ENCODE measurements around the gene SLC23A3. TPM values are rescaled to one million over a fixed set of nuclear protein-coding genes. Genes with fewer than 3 reads are reported as not detected.

SLC23A3 gene
- total RNA-seq: 1 to 10 TPM; 2.3 TPM

- no peaks in the 10 kb centered on the region for H3K9me3 Mint-ChIP-seq
- H3K36me3 Mint-ChIP-seq (ENCODE audit: low read depth): peaks cover 42% of the 10 kb centered on the region
- ChIA-PET CTCF (interaction anchor here (1.5 to 2.9 kb wide), 12 partner anchors 10 to 130 kb away, joined by 4 to 14 read pairs (median 6); partner anchors contain the start of genes DNAJB2, NHEJ1 and ZFAND2B), POLR2A (interaction anchor here (0.8 to 1.6 kb wide), 6 partner anchors 11 to 83 kb away, joined by 3 to 10 read pairs (median 3); partner anchors contain the start of genes TUBA4A, TUBA4B and ZFAND2B)
- H3K4me1 Mint-ChIP-seq: peaks cover 31% of the 10 kb centered on the region
- H3K27ac Mint-ChIP-seq: no peak within 1 kb of the TSS
- no peaks in the 10 kb centered on the region for H3K27me3 Mint-ChIP-seq
- no peak within 1 kb of the TSS for H3K4me3 Mint-ChIP-seq
- DNase-seq: no peak
These were observed at the start of gene SLC23A3 for GRCh38 chr2:219169930-219170654. TSS of gene SLC23A3 (minus strand) at chr2:219170029. CDS start at chr2:219169984, 45 bp downstream.

- DNase-seq: peak; percentile 88
- Mint-ChIP-seq H3K4me3 (peak within 1 kb of the TSS; percentile 85), H3K9me3 (no peaks in the 10 kb centered on the region), H3K27ac (peak within 1 kb of the TSS; percentile 82), H3K27me3 (no peaks in the 10 kb centered on the region), H3K36me3 (ENCODE audit: low read depth) (peaks cover 64% of the 10 kb centered on the region), H3K4me1 (peaks cover 38% of the 10 kb centered on the region)
- ChIA-PET POLR2A (interaction anchor here (0.9 to 7.4 kb wide), 11 partner anchors 10 to 76 kb away, joined by 3 to 85 read pairs (median 22); partner anchors contain the start of genes ANKZF1, ATG9A, CNPPD1 and DNAJB2), CTCF (interaction anchor here (1.3 to 2.8 kb wide), 8 partner anchors 10 to 76 kb away, joined by 3 to 16 read pairs (median 8); partner anchors contain the start of genes CNPPD1, DNAJB2, GLB1L and NHEJ1)
These were observed 49.2 kb upstream of the SLC23A3 start, which contains the start of gene ABCB6 for GRCh38 chr2:219218732-219219701. TSS of gene ABCB6 (minus strand) at chr2:219218958. CDS start at chr2:219218673, 285 bp downstream.

GRCh38 chr2:219218217-219218731, 48.4 kb upstream of the SLC23A3 start:
- no peak for DNase-seq
- Mint-ChIP-seq H3K36me3 (ENCODE audit: low read depth) (peaks cover 64% of the 10 kb centered on the region), H3K27ac (peak overlapping the region; percentile 82), H3K4me3 (peak overlapping the region; percentile 85), H3K9me3 (no peaks in the 10 kb centered on the region), H3K4me1 (peaks cover 39% of the 10 kb centered on the region), H3K27me3 (no peaks in the 10 kb centered on the region)
- ChIA-PET CTCF (interaction anchor here (0.6 to 2.8 kb wide), 16 partner anchors 9 to 77 kb away, joined by 3 to 16 read pairs (median 4); partner anchors contain the start of genes ANKZF1, ATG9A, CNPPD1 and DNAJB2), POLR2A (interaction anchor here (0.9 to 7.4 kb wide), 10 partner anchors 10 to 77 kb away, joined by 3 to 85 read pairs (median 24); partner anchors contain the start of genes ANKZF1, ATG9A, CNPPD1 and DNAJB2)

- peaks cover 56% of the 10 kb centered on the region for H3K36me3 Mint-ChIP-seq (ENCODE audit: low read depth)
- peak overlapping the region; percentile 32 for H3K4me3 Mint-ChIP-seq
- no peaks in the 10 kb centered on the region for H3K27me3 Mint-ChIP-seq
- peak overlapping the region; percentile 26 for H3K27ac Mint-ChIP-seq
- no peaks in the 10 kb centered on the region for H3K9me3 Mint-ChIP-seq
- ChIA-PET CTCF (interaction anchor here (0.7 to 2.4 kb wide), 9 partner anchors 10 to 79 kb away, joined by 3 to 8 read pairs (median 4); partner anchors contain the start of gene ZFAND2B), POLR2A (interaction anchor here (1.0 to 7.4 kb wide), 9 partner anchors 9 to 79 kb away, joined by 3 to 85 read pairs (median 17); partner anchors contain the start of genes ANKZF1, ATG9A, CNPPD1 and GLB1L)
- DNase-seq: no peak
- H3K4me1 Mint-ChIP-seq: peaks cover 44% of the 10 kb centered on the region
These were observed 46.7 kb upstream of the SLC23A3 start for GRCh38 chr2:219216535-219216915.

- ChIA-PET POLR2A (interaction anchor here (1.0 to 7.4 kb wide), 9 partner anchors 8 to 79 kb away, joined by 3 to 85 read pairs (median 17); partner anchors contain the start of genes ANKZF1, ATG9A, CNPPD1 and GLB1L), CTCF (interaction anchor here (0.7 to 2.4 kb wide), 9 partner anchors 9 to 79 kb away, joined by 3 to 8 read pairs (median 3); partner anchors contain the start of gene ZFAND2B)
- Mint-ChIP-seq H3K27ac (no peak overlapping the region), H3K9me3 (no peaks in the 10 kb centered on the region), H3K4me3 (no peak overlapping the region), H3K4me1 (peaks cover 49% of the 10 kb centered on the region), H3K36me3 (ENCODE audit: low read depth) (peaks cover 57% of the 10 kb centered on the region), H3K27me3 (no peaks in the 10 kb centered on the region)
- no peak for DNase-seq
These were observed 46.2 kb upstream of the SLC23A3 start for GRCh38 chr2:219215871-219216534.

- Mint-ChIP-seq H3K4me3 (no peak overlapping the region), H3K9me3 (no peaks in the 10 kb centered on the region), H3K36me3 (ENCODE audit: low read depth) (peaks cover 50% of the 10 kb centered on the region), H3K27ac (no peak overlapping the region), H3K4me1 (peaks cover 61% of the 10 kb centered on the region), H3K27me3 (no peaks in the 10 kb centered on the region)
- ChIA-PET CTCF (interaction anchor here (0.9 to 1.3 kb wide), 2 partner anchors 55 to 79 kb away, joined by 3 read pairs; no protein-coding TSS in a partner anchor), POLR2A (interaction anchor here (1.4 to 7.4 kb wide), 3 partner anchors 14 to 80 kb away, joined by 4 to 85 read pairs (median 17); partner anchors contain the start of genes ANKZF1, ATG9A and CNPPD1)
- no peak for DNase-seq
These were observed 45.0 kb upstream of the SLC23A3 start for GRCh38 chr2:219214786-219215185.

- Mint-ChIP-seq H3K9me3 (no peaks in the 10 kb centered on the region), H3K27me3 (no peaks in the 10 kb centered on the region), H3K27ac (peak overlapping the region; percentile 9), H3K36me3 (ENCODE audit: low read depth) (peaks cover 48% of the 10 kb centered on the region), H3K4me3 (no peak overlapping the region), H3K4me1 (peaks cover 61% of the 10 kb centered on the region)
- POLR2A ChIA-PET: interaction anchor here (3.4 to 3.6 kb wide), 2 partner anchors 37 to 39 kb away, joined by 17 read pairs; partner anchors contain the start of genes CNPPD1, TUBA4A and TUBA4B
- CTCF ChIA-PET: interaction anchor here (0.9 kb wide), 1 partner anchor 54 kb away, joined by 3 read pairs; no protein-coding TSS in a partner anchor
- no peak for DNase-seq
These were observed 44.3 kb upstream of the SLC23A3 start for GRCh38 chr2:219214141-219214540.

- H3K27me3 Mint-ChIP-seq: no peaks in the 10 kb centered on the region
- CTCF ChIA-PET: interaction anchor here (2.9 kb wide), 1 partner anchor 55 kb away, joined by 44 read pairs; the partner anchor contains the start of gene NHEJ1
- peaks cover 52% of the 10 kb centered on the region for H3K36me3 Mint-ChIP-seq (ENCODE audit: low read depth)
- POLR2A ChIA-PET: interaction anchor here (2.7 to 3.6 kb wide), 3 partner anchors 16 to 39 kb away, joined by 7 to 17 read pairs (median 17); partner anchors contain the start of genes ANKZF1, ATG9A, CNPPD1 and TUBA4A
- no peaks in the 10 kb centered on the region for H3K9me3 Mint-ChIP-seq
- no peak overlapping the region for H3K4me3 Mint-ChIP-seq
- H3K27ac Mint-ChIP-seq: peak overlapping the region; percentile 9
- peaks cover 63% of the 10 kb centered on the region for H3K4me1 Mint-ChIP-seq
- DNase-seq: no peak
These were observed 43.8 kb upstream of the SLC23A3 start for GRCh38 chr2:219213486-219214071.

GRCh38 chr2:219213026-219213415, 43.2 kb upstream of the SLC23A3 start:
- CTCF ChIA-PET: interaction anchor here (1.0 to 2.9 kb wide), 2 partner anchors 54 to 82 kb away, joined by 3 to 44 read pairs; partner anchors contain the start of gene NHEJ1
- H3K4me1 Mint-ChIP-seq: peaks cover 67% of the 10 kb centered on the region
- no peak overlapping the region for H3K27ac Mint-ChIP-seq
- H3K27me3 Mint-ChIP-seq: no peaks in the 10 kb centered on the region
- H3K36me3 Mint-ChIP-seq (ENCODE audit: low read depth): peaks cover 57% of the 10 kb centered on the region
- POLR2A ChIA-PET: interaction anchor here (2.7 to 3.4 kb wide), 3 partner anchors 17 to 40 kb away, joined by 7 to 17 read pairs (median 17); partner anchors contain the start of genes ANKZF1, ATG9A, CNPPD1 and TUBA4A
- no peaks in the 10 kb centered on the region for H3K9me3 Mint-ChIP-seq
- no peak overlapping the region for H3K4me3 Mint-ChIP-seq
- DNase-seq: no peak

- ChIA-PET CTCF (interaction anchor here (0.7 to 2.9 kb wide), 17 partner anchors 8 to 542 kb away, joined by 3 to 44 read pairs (median 5); partner anchors contain the start of genes CNPPD1, NHEJ1, SLC23A3 and TUBA4A), POLR2A (interaction anchor here (0.6 to 3.4 kb wide), 9 partner anchors 17 to 51 kb away, joined by 3 to 17 read pairs (median 4); partner anchors contain the start of genes ANKZF1, ATG9A, CNPPD1 and NHEJ1)
- H3K27me3 Mint-ChIP-seq: no peaks in the 10 kb centered on the region
- H3K4me1 Mint-ChIP-seq: peaks cover 62% of the 10 kb centered on the region
- peaks cover 45% of the 10 kb centered on the region for H3K36me3 Mint-ChIP-seq (ENCODE audit: low read depth)
- H3K27ac Mint-ChIP-seq: peak overlapping the region; percentile 88
- no peak overlapping the region for H3K4me3 Mint-ChIP-seq
- H3K9me3 Mint-ChIP-seq: no peaks in the 10 kb centered on the region
- no peak for DNase-seq
These were observed 41.1 kb upstream of the SLC23A3 start for GRCh38 chr2:219210886-219211362.
